Right lobe of liver (tissue), 4 donors: Measurements from ENCODE around the gene TACR1.

Source experiments
- POLR2A ChIP-seq: fragments of 450-650 bp; IDR thresholded peaks from one replicate; pipeline ENCODE4 v1.6.1; 2017; ENCODE audit warnings: antibody characterized with exemption, mild to moderate bottlenecking
- TF ChIP-seq, protein P1 (sequence below), 4 donors: fragments of 200-600 bp in 3 of 4; fragments of 450-650 bp in 1 of 4; IDR thresholded peaks; one replicate each; pipeline versions ENCODE4 v1.5.1 to v1.8.0; 2016 to 2022; ENCODE audit warnings: antibody characterized with exemption in 4 of 4, mild to moderate bottlenecking in 2 of 4
- donor health status: DM: no; HTN: no; CAD: no.
- donor health status: DM: no; HTN: no; CAD: no.
- donor health status: DM: no; HTN: yes; CAD: no.

DNA sequence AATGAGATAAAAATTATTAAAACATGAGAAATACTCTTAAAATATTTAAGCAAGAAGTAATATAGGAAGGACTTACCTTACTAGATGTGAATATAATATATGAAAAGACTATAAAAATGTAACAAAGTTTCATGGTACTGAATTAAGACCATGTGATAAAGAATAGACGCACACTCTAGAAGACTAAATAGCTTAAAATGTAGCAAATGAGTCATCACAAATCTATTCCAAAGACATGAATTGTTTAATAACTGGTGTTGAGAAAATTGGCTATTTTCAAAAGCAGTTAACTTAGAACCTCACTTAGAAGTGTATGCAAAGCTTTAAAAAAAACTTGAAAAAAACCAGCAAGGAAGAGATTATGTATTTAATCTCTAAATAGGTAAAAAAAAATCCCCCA, 176.8 kb downstream of the TACR1 start:
- TF ChIP-seq, protein P1, sequence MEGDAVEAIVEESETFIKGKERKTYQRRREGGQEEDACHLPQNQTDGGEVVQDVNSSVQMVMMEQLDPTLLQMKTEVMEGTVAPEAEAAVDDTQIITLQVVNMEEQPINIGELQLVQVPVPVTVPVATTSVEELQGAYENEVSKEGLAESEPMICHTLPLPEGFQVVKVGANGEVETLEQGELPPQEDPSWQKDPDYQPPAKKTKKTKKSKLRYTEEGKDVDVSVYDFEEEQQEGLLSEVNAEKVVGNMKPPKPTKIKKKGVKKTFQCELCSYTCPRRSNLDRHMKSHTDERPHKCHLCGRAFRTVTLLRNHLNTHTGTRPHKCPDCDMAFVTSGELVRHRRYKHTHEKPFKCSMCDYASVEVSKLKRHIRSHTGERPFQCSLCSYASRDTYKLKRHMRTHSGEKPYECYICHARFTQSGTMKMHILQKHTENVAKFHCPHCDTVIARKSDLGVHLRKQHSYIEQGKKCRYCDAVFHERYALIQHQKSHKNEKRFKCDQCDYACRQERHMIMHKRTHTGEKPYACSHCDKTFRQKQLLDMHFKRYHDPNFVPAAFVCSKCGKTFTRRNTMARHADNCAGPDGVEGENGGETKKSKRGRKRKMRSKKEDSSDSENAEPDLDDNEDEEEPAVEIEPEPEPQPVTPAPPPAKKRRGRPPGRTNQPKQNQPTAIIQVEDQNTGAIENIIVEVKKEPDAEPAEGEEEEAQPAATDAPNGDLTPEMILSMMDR (IDR thresholded peaks at IDR 0.05) = no peak
- TF ChIP-seq POLR2A = no peak
